Astrocyte of the hippocampus (primary cell): ENCODE data around the gene PACSIN2.
A peak's percentile ranks its signal among the peaks of the same experiment; 100 is the strongest.

ENCODE experiments used
- DNase-seq: peaks from one replicate; pipeline ENCODE4 v3.0.0; 2011; ENCODE audit warnings: low read depth, low spot score

The PACSIN2 gene

DNA sequence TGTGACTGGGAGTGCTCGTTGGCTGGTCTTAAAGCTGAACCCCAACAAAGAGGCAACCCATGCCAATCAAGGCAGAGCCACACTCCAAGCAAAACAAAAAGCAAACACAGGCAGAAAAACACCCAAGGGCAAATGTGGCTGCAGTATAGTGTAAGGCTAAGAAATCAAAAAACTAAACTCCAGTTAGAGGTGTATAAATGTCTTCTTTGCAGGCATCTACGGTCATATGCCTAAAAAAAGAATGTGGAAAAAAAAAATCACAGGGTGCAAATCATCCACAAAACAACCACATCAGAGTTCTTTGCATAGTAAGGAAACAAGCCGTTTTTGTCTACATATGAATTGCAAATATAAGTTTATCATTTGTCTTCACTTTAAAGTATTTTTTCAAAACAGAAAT lies 185.6 kb downstream of the PACSIN2 start:
- DNase-seq = no peak

DNA sequence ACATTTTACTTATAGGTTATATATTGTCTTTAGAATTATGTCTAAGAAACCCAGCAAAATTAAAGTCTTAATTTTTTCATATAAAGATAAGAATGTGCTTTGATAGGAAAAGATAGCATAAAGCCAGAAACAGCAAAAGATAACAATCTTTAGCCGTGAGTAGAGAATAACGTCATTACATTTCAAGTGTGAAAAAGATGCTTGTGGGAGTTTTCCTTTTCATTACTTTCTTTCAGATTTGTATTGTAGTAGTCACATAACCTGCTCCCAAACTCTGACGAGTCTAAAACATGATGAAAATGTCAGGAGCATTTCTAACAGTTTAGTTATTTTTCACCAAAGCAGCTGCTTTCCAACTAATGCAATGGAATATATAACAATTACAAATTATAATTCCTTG lies 189.2 kb downstream of the PACSIN2 start:
- DNase-seq = no peak

DNA sequence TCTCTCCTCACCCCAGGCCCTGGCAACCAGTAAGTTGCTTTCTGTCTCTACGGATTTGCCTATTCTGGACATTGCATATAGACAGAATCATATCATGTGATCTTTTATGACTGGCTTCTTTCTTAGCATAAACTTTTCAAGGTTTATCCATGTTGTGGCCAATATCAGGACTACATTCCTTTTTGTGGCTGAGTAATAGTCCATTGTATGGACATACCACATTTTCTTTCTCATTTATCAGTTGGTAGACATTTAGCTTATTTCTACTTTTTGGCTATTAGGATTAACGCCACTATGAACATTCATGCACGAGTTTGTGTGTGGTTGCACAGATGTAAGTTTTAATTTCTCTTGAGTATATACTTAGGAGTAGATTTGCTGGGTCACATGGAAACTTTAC lies 193.6 kb downstream of the PACSIN2 start:
- no peak for DNase-seq

DNA sequence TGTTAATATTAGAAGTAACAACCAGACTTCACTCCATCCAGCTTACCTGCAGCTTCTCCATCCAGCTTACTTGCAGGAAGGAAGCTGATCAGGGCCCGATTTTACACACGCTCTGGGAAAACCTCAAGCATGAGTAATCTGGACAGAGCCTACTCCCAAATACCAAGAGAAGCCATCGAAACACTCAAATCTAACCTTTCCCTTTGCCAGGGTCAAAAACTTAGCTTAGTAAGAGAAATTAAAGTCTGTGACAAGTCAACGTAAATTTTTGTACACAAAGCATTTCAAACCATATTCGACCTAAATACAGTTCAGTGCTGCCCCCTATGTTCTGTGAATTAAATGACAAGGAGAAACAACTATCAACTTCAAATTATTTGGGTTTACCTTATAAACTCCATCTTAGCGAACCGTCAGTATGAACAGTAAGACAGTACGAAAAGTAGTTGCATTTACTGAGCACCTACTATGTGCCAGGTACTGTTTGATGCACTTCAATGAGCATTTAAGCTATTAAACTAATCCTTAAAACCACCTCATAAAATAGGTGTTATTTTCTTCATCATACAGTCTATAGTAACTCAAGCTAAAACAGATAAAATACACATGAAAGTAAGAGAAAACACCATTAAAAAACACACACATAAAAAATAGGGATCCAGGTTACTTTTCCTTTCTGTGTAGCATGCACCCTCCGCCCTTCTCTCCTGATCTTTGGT lies 194.7 kb downstream of the PACSIN2 start:
- peak; percentile 57 for DNase-seq
